Measurements from ENCODE around the gene PTPRK.

- no peak for TF ChIP-seq CREB1 (IDR thresholded peaks at IDR 0.05; ENCODE audit: low read depth)
- TF ChIP-seq EP300 (IDR thresholded peaks at IDR 0.05; ENCODE audit: borderline replicate concordance) = no peak
- TF ChIP-seq EGR1 (IDR thresholded peaks at IDR 0.05) = no peak
- TF ChIP-seq TCF12 (IDR thresholded peaks at IDR 0.05; ENCODE audit: low read depth) = no peak
- TF ChIP-seq REST (IDR thresholded peaks at IDR 0.05; ENCODE audit: low read depth) = no peak
- no peak for TF ChIP-seq ZBTB7A (IDR thresholded peaks at IDR 0.05; ENCODE audit: low read depth)
- no peak for TF ChIP-seq FOXM1 (IDR thresholded peaks at IDR 0.05; ENCODE audit: borderline replicate concordance, low read depth)
- TF ChIP-seq, protein P1, sequence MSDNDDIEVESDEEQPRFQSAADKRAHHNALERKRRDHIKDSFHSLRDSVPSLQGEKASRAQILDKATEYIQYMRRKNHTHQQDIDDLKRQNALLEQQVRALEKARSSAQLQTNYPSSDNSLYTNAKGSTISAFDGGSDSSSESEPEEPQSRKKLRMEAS (IDR thresholded peaks at IDR 0.05) = no peak
- TF ChIP-seq RAD21 (IDR thresholded peaks at IDR 0.05; ENCODE audit: low read depth) = no peak
- TF ChIP-seq NFIC (IDR thresholded peaks at IDR 0.05) = no peak
- no peak for TF ChIP-seq TAF1 (IDR thresholded peaks at IDR 0.05; ENCODE audit: low read depth)
- no peak for TF ChIP-seq YY1 (IDR thresholded peaks at IDR 0.05; ENCODE audit: low read depth)
- no peak for TF ChIP-seq CEBPB (IDR thresholded peaks at IDR 0.05)
Measured at GRCh38 chr6:128409003-128409402, 111.4 kb downstream of the PTPRK start.

Data from Ishikawa (cell line).